NCI-H2196 (cell line): ENCODE measurements around the gene POU6F2.
"Not testable (repeated sequence)": the region's sequence is repeated elsewhere in the genome, so short reads cannot be mapped to it uniquely, and the experiment has no call there.

ENCODE experiments used
- DNase-seq: peaks from one replicate; lab custom pipeline; 2025; ENCODE audit not compliant: unreplicated experiment; lab: John Stamatoyannopoulos, UW

POU6F2 gene

DNA sequence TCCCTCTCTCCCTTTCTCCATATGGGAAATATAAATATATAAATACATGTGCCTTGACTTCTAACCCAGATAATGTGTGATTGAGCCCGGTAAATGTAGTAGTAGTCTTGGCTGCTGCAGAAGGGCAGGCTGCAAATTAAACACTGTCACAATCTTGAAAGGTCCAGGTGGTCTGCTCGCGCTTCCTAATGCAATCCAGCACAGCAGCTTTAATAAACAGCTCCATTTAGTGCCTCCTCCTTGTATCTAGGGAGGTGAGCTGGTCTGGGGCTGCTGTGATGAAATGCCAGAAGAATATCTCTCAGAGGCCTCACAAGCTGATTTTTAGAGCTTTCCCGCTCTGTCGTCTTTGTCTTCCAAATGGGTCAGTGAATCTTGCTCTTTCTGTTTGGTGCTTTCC is 782 bp downstream of the POU6F2 start:
- no peak for DNase-seq

DNA sequence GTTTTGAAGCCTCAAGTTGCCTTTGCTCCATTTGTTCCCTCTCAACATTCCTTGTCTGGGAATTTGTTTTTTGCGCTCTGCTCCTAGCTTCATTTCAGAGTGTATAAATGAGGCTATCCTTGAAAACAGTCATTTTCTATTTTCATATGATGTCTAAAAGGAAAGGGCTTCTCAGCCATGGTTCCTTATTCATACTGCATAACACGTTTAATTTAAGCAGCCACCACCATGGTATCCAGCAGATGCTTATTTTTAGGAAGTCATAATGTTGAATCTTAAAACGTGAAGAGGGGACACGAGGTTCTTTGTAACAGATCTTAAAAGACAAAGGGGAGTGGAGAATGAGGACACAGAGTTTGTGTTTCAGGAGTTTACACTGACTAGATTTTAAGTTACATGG is 14.5 kb downstream of the POU6F2 start:
- no peak for DNase-seq

DNA sequence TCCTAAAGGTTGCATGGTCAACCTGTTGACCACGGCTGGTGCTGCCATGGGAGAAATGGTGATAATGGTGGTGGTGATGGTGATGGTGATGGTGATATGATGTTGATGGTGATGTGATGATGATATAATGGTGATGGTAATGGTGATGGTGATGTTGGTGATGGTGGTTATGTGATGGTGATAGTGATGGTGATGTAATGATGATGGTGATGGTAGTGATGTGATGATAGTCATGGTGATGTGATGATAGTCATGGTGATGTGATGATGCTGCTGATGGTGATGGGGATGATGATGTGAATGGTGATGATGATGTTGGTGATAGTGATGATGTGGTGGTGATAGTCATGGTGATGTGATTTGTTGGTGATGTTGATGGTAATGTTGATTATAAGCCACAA is 23.9 kb downstream of the POU6F2 start:
- DNase-seq: no peak

DNA sequence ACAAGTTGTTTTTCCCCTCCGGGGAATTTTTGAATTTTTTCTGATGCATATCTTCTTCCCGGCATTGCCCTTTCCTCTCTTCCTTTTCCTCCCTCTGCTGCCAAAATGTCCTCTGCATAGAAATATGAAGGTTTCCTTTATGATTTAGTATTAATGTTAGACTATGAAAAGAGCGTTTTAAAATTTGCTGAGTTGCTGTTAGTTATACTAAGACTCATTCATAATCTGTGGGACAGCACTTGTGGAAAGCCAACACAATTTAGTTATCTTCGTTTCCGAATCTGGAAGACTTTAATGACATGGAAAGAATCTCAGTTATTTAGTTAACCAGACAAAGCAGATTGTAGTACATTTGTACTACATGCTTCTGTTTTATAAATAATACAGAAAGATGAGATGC is 25.0 kb downstream of the POU6F2 start:
- no peak for DNase-seq

DNA sequence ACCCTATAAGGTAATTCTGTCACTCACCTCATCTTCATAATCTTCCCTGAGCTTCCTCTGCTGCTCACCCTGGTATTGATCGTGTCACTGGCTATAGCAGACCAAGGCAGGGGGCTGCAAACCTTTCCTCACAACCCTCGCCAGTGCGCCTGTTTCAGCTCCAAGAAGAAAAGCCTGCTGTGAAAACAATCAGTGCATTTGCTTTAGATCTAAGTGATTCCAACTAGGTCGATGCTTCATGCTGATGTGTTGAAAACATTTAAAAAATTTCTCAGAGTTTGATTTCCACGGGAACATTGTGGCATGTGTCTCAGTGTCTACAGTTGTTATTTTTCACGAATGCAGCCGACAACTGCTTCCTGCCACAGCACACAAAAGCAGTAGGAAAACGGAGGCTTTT is 27.3 kb downstream of the POU6F2 start:
- DNase-seq: no peak

- no peak for DNase-seq
Observed at GRCh38 chr7:39005461-39005860, 27.8 kb downstream of the POU6F2 start.

DNA sequence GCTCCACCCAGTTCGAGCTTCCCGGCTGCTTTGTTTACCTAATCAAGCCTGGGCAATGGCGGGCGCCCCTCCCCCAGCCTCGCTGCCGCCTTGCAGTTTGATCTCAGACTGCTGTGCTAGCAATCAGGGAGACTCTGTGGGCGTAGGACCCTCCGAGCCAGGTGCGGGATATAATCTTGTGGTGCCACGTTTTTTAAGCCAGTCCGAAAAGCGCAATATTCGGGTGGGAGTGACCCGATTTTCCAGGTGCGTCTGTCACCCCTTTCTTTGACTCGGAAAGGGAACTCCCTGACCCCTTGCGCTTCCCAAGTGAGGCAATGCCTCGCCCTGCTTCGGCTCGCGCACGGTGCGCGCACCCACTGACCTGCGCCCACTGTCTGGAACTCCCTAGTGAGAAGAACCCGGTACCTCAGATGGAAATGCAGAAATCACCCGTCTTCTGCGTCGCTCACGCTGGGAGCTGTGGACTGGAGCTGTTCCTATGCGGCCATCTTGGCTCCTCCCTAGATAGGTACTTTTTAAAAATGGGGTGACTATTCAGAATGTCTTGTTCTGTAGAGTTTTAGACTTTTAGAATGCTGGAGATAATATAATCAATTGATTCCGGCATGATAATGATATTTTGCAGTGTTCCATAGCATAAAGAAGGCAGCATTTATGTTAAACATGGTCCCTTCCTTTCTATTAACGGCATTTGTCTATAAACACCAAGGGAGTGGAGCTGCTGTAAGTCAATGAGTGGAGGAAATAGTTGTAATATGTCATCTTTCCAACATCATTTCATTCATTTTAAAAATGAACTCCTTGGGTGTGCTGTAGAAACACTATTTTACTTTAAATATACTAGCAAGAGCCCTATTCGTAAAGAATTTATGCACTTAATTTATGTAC is 35.6 kb downstream of the POU6F2 start:
- DNase-seq: not testable (repeated sequence)

- no peak for DNase-seq
Observed at GRCh38 chr7:39016609-39017008, 38.9 kb downstream of the POU6F2 start.

- no peak for DNase-seq
Observed at GRCh38 chr7:39017369-39017915, 39.7 kb downstream of the POU6F2 start.

- DNase-seq: no peak
Observed at GRCh38 chr7:39022796-39023195, 45.1 kb downstream of the POU6F2 start.

DNA sequence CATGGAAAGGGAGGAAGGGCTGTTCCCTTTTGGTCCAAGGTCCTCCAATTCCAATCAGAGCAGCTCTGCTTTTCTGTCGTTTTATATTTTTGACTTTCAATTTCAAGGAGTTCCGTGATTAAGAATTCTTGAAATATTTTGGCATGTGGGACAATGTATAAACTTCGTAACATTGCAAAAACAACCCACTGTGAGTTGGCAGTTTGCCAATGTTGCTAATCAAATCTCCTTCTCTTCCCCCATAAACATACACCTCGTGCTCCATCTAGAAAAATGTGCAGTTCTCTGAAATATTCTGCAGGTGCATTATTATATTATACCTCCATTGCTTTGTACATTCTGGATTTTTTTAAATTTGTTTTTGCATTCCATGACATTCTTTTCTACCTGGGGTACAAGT is 49.8 kb downstream of the POU6F2 start:
- DNase-seq: no peak

DNA sequence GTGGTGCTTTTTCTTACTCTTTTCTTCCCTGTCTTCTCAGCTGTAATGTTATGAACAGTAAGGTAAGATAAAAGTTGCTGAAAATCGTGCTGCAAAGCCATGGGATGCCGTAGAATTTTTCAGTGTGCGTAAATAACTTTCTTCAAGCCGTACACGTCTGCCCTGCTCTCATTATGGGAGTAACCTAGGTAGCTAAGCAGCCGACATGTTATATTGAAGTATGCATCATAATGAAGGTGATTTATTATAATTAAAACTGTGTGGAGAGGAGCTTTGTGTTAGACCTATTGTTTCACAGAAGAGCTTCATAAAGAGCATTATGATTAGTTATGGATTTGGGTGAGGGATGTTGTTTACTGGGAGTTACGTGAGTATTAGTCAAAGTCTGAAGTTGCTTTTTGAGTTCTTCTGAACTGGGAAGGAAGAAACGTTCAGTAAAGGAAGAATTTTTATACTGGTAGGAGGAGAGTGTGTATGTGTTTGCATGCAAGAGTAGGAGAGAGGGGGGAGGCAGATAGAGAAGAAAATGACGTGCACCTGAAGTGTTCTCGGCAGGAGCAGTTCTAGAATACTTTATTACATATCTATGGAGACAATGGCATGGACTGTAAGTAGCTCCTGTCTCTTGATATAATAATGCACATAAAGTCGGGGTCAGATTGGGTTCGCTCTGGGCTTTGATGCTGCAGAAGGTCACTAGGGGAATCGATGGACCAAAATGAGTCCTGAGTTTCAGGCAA is 56.3 kb downstream of the POU6F2 start:
- DNase-seq: no peak

GRCh38 chr7:39035156-39035555 is 57.4 kb downstream of the POU6F2 start:
- no peak for DNase-seq

- no peak for DNase-seq
Observed at GRCh38 chr7:39035903-39036302, 58.2 kb downstream of the POU6F2 start.

DNA sequence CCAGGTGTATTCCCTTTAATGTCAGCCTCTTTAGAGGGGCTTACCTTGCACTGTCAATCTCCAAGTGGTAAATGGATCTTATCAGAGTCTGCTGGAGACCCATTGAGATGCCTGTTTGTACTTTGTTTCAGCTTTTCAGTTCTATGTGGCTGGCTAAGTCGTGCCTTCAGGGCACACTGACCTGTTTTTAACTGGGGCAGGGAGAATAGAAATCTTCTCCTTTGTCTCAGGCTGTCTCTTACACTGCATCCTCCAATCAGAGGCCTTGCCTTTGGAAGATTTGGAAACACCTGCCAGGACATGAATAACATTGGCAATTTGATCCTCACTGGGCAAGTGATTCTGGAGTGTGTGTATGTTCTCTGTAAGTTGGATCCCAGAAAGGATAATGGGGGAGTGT is 65.0 kb downstream of the POU6F2 start:
- no peak for DNase-seq

DNA sequence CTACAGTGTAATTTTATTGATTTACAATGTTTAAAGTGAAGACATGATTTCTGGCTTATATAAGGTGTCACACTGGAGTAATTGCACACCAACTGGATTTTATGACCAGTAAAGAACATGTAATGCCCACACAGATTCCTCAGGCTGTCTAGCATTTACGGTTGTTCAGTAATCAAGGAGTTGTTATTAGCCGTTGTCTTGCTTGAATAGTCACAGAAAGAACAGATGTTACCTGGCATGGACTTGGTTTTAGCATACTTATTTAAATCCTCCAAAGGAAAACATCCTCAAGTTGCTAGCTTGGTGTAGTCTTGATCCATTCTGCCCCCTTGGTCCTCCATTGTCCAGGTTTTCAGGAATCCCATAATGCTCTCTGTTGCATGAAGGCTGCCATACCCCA is 65.8 kb downstream of the POU6F2 start:
- no peak for DNase-seq

DNA sequence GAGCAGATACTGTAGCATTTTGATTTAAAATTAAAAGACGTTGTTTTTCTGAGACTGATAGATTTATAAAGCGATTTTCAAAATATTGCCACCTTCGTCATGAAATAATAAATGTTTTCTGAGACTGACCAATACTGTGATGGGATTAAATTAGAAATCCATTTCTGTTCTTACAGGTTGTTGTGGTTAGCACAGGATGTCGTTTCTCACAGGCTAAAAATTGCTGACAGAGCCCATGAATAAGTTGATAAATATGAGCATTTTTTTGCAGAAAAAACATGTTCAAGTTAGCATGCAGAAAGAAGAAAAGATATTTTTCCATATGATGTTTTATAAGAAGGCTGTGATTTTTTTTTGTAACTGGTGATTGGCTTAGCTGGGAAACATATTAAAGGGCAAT is 66.8 kb downstream of the POU6F2 start:
- no peak for DNase-seq

DNA sequence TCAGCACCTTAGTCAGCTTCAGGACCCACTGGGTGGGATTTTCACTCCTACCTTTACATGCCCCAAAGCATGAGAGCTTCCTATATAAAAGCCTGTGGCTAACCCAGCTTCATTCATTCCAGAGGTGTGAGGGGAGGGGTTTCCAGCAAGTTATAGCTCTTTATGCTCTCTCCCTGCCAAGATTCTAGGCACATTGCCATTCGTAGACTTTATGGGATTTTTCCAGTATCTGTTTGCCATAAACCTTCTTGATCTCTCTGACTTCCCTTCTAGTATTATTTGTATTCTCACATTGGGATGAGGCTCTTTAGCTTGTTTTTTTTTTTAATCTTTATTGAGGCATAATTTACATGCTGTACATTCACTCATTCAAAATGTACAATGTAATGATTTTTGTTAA is 67.5 kb downstream of the POU6F2 start:
- DNase-seq: no peak

- DNase-seq: no peak
Observed at GRCh38 chr7:39051279-39051678, 73.6 kb downstream of the POU6F2 start.

- DNase-seq: no peak
Observed at GRCh38 chr7:39051707-39052106, 74.0 kb downstream of the POU6F2 start.

- DNase-seq: no peak
Observed at GRCh38 chr7:39054731-39055130, 77.0 kb downstream of the POU6F2 start.

GRCh38 chr7:39056153-39056552 is 78.4 kb downstream of the POU6F2 start:
- DNase-seq: no peak
